ENCODE data around the gene PIR. TPM values are rescaled to one million over a fixed set of nuclear protein-coding genes. Genes with fewer than 3 reads are reported as not detected.
A peak's percentile ranks its signal among the peaks of the same experiment; 100 is the strongest.

PIR gene
- total RNA-seq, 1 experiment from 2014 or later, result 8.2 TPM

GRCh38 chrX:15525664-15526416, 32.7 kb upstream of the PIR start:
- intact Hi-C loops (cut with micrococcal nuclease), result no loop called here
- Mint-ChIP-seq H3K27ac (ENCODE audit: low read depth, unreplicated experiment) (no peak overlapping the region), H3K4me3 (ENCODE audit: unreplicated experiment) (no peak overlapping the region), H3K9me3 (ENCODE audit: unreplicated experiment) (no peaks in the 10 kb centered on the region), H3K36me3 (ENCODE audit: insufficient read depth, unreplicated experiment) (no peaks in the 10 kb centered on the region), H3K4me1 (ENCODE audit: insufficient read depth, unreplicated experiment) (no peaks in the 10 kb centered on the region), H3K27me3 (ENCODE audit: insufficient read depth, unreplicated experiment) (peaks cover 53% of the 10 kb centered on the region)
- peak; percentile 12 for DNase-seq (ENCODE audit: unreplicated experiment)
- ChIA-PET POLR2A (interaction anchor here (0.7 kb wide), 1 partner anchor 13 kb away, joined by 5 read pairs; no protein-coding TSS in a partner anchor), CTCF (interaction anchor here (1.3 kb wide), 1 partner anchor 39 kb away, joined by 3 read pairs; no protein-coding TSS in a partner anchor)
- no peak for TF ChIP-seq CTCF (IDR thresholded peaks at IDR 0.05; ENCODE audit: unreplicated experiment)
- BruUV-seq (replicated peaks), result no TSS peak

GRCh38 chrX:15524417-15524816, 31.3 kb upstream of the PIR start:
- H3K4me1 Mint-ChIP-seq (ENCODE audit: insufficient read depth, unreplicated experiment), result no peaks in the 10 kb centered on the region
- CTCF ChIA-PET, result interaction anchor here (0.7 to 1.5 kb wide), 5 partner anchors 11 to 53 kb away, joined by 3 to 5 read pairs (median 3); no protein-coding TSS in a partner anchor
- H3K27ac Mint-ChIP-seq (ENCODE audit: low read depth, unreplicated experiment), result no peak overlapping the region
- H3K27me3 Mint-ChIP-seq (ENCODE audit: insufficient read depth, unreplicated experiment), result peaks cover 46% of the 10 kb centered on the region
- H3K36me3 Mint-ChIP-seq (ENCODE audit: insufficient read depth, unreplicated experiment), result no peaks in the 10 kb centered on the region
- intact Hi-C loops (cut with micrococcal nuclease), result no loop called here
- DNase-seq (ENCODE audit: unreplicated experiment), result no peak
- POLR2A ChIA-PET, result no interaction called here
- H3K4me3 Mint-ChIP-seq (ENCODE audit: unreplicated experiment), result no peak overlapping the region
- TF ChIP-seq CTCF (IDR thresholded peaks at IDR 0.05; ENCODE audit: unreplicated experiment), result no peak
- H3K9me3 Mint-ChIP-seq (ENCODE audit: unreplicated experiment), result peaks cover 2% of the 10 kb centered on the region
- no TSS peak for BruUV-seq (replicated peaks)

GRCh38 chrX:15523088-15523487, 30.0 kb upstream of the PIR start:
- no peaks in the 10 kb centered on the region for H3K36me3 Mint-ChIP-seq (ENCODE audit: insufficient read depth, unreplicated experiment)
- no TSS peak for BruUV-seq (replicated peaks)
- ChIA-PET POLR2A (no interaction called here), CTCF (interaction anchor here (0.9 to 1.5 kb wide), 2 partner anchors 24 to 42 kb away, joined by 3 to 5 read pairs; no protein-coding TSS in a partner anchor)
- no peaks in the 10 kb centered on the region for H3K4me1 Mint-ChIP-seq (ENCODE audit: insufficient read depth, unreplicated experiment)
- H3K27ac Mint-ChIP-seq (ENCODE audit: low read depth, unreplicated experiment), result no peak overlapping the region
- intact Hi-C loops (cut with micrococcal nuclease), result no loop called here
- peaks cover 7% of the 10 kb centered on the region for H3K9me3 Mint-ChIP-seq (ENCODE audit: unreplicated experiment)
- H3K4me3 Mint-ChIP-seq (ENCODE audit: unreplicated experiment), result no peak overlapping the region
- no peak for DNase-seq (ENCODE audit: unreplicated experiment)
- TF ChIP-seq CTCF (IDR thresholded peaks at IDR 0.05; ENCODE audit: unreplicated experiment), result no peak
- peaks cover 42% of the 10 kb centered on the region for H3K27me3 Mint-ChIP-seq (ENCODE audit: insufficient read depth, unreplicated experiment)

GRCh38 chrX:15522464-15522863, 29.3 kb upstream of the PIR start:
- H3K27ac Mint-ChIP-seq (ENCODE audit: low read depth, unreplicated experiment), result no peak overlapping the region
- TF ChIP-seq CTCF (IDR thresholded peaks at IDR 0.05; ENCODE audit: unreplicated experiment), result no peak
- no TSS peak for BruUV-seq (replicated peaks)
- no peaks in the 10 kb centered on the region for H3K36me3 Mint-ChIP-seq (ENCODE audit: insufficient read depth, unreplicated experiment)
- H3K9me3 Mint-ChIP-seq (ENCODE audit: unreplicated experiment), result peaks cover 7% of the 10 kb centered on the region
- ChIA-PET POLR2A (no interaction called here), CTCF (no interaction called here)
- H3K4me1 Mint-ChIP-seq (ENCODE audit: insufficient read depth, unreplicated experiment), result no peaks in the 10 kb centered on the region
- no peak overlapping the region for H3K4me3 Mint-ChIP-seq (ENCODE audit: unreplicated experiment)
- H3K27me3 Mint-ChIP-seq (ENCODE audit: insufficient read depth, unreplicated experiment), result peaks cover 42% of the 10 kb centered on the region
- DNase-seq (ENCODE audit: unreplicated experiment), result no peak
- intact Hi-C loops (cut with micrococcal nuclease), result no loop called here

Data from MCF 10A (cell line).